ENCODE results near the gene DTX3L. TPM values are rescaled to one million over a fixed set of nuclear protein-coding genes. Genes with fewer than 3 reads are reported as not detected.

Gene DTX3L
- total RNA-seq = 58.0 TPM
- 8.4 TPM for polyA plus RNA-seq (ENCODE audit: insufficient read depth, low read depth, low replicate concordance)
- long read RNA-seq, donor 1 = 0 reads
- long read RNA-seq, donor 2, full-length matches to known transcripts = 1 of 1 reads
- long read RNA-seq, donor 2, partial matches to known transcripts = 0 of 1 reads
- long read RNA-seq, donor 2, other reads (novel, unspliced or antisense) = 0 of 1 reads
- long read RNA-seq, donor 3, full-length matches to known transcripts = 1 of 1 reads
- long read RNA-seq, donor 3, partial matches to known transcripts = 0 of 1 reads
- long read RNA-seq, donor 3, other reads (novel, unspliced or antisense) = 0 of 1 reads
- long read RNA-seq, donor 4 = 0 reads
- long read RNA-seq, donor 5 = 0 reads
- long read RNA-seq, donor 6 = 0 reads
- long read RNA-seq, donor 7, full-length matches to known transcripts = 2 of 12 reads
- long read RNA-seq, donor 7, partial matches to known transcripts = 0 of 12 reads
- long read RNA-seq, donor 7, other reads (novel, unspliced or antisense) = 10 of 12 reads
- long read RNA-seq, donor 8, full-length matches to known transcripts = 1 of 1 reads
- long read RNA-seq, donor 8, partial matches to known transcripts = 0 of 1 reads
- long read RNA-seq, donor 8, other reads (novel, unspliced or antisense) = 0 of 1 reads
- long read RNA-seq, donor 9 = 0 reads
- long read RNA-seq, donor 10 = 0 reads

- DNase-seq = peak; percentile 83 to 95 (median 87)
- Histone ChIP-seq H3K9me3 (ENCODE audit: control insufficient read depth in 2 of 3, insufficient read depth in 1 of 3, low read length in 3 of 3) (no peaks in the 10 kb centered on the region), H3K4me1 (ENCODE audit: control insufficient read depth in 2 of 3, insufficient read depth in 2 of 3, low read depth in 1 of 3, low read length in 3 of 3) (peaks cover 0 to 11% (median 9%) of the 10 kb centered on the region in 3 donors), H3K9ac (ENCODE audit: low read length in 3 of 3) (peak within 1 kb of the TSS; percentile 67 to 88 (median 83)), H3K27ac (ENCODE audit: low read depth in 2 of 2, low read length in 2 of 2) (peak within 1 kb of the TSS; percentile 90 to 98), H3K36me3 (ENCODE audit: control insufficient read depth in 2 of 3, insufficient read depth in 3 of 3, low read length in 3 of 3) (peaks cover 0 to 10% (median 6%) of the 10 kb centered on the region in 3 donors), H3K4me3 (ENCODE audit: low read length in 3 of 3) (peak within 1 kb of the TSS; percentile 71 to 77 (median 73)), H3K27me3 (ENCODE audit: control insufficient read depth, insufficient read depth, low read length) (no peaks in the 10 kb centered on the region)
- no peak for TF ChIP-seq CTCF (IDR thresholded peaks at IDR 0.05; ENCODE audit: borderline replicate concordance, extremely low read depth, insufficient read depth)
- FAIRE-seq = no peak
- intact Hi-C loops (cut with DNase I) = loop anchor here (5.0 kb wide), 1 partner anchor 113 kb away; no protein-coding TSS in a partner anchor
Measured at GRCh38 chr3:122564155-122564912, at the start of gene DTX3L, which contains the start of gene PARP9. Gene DTX3L (plus strand): TSS chr3:122564338. CDS start chr3:122564427, 89 bp downstream. Gene PARP9 (minus strand): TSS chr3:122564300. CDS start chr3:122559620, 4,680 bp downstream.

GRCh38 chr3:122515020-122515468, 49.1 kb upstream of the DTX3L start:
- intact Hi-C loops (cut with DNase I) = no loop called here
- no peak for TF ChIP-seq CTCF (IDR thresholded peaks at IDR 0.05; ENCODE audit: borderline replicate concordance, extremely low read depth, insufficient read depth)
- DNase-seq (no peak), FAIRE-seq (no peak)
- Histone ChIP-seq H3K9ac (ENCODE audit: low read length in 3 of 3) (peak overlapping the region in 1 of 3 donors; percentile 44), H3K4me1 (ENCODE audit: control insufficient read depth in 2 of 3, insufficient read depth in 2 of 3, low read depth in 1 of 3, low read length in 3 of 3) (peaks cover 0 to 3% (median 2%) of the 10 kb centered on the region in 3 donors), H3K4me3 (ENCODE audit: low read length in 3 of 3) (peak overlapping the region; percentile 70 to 87 (median 73)), H3K9me3 (ENCODE audit: control insufficient read depth in 2 of 3, insufficient read depth in 1 of 3, low read length in 3 of 3) (no peaks in the 10 kb centered on the region), H3K27me3 (ENCODE audit: control insufficient read depth, insufficient read depth, low read length) (no peaks in the 10 kb centered on the region), H3K27ac (ENCODE audit: low read depth in 2 of 2, low read length in 2 of 2) (no peak overlapping the region), H3K36me3 (ENCODE audit: control insufficient read depth in 2 of 3, insufficient read depth in 3 of 3, low read length in 3 of 3) (no peaks in the 10 kb centered on the region)

GRCh38 chr3:122515870-122516269, 48.3 kb upstream of the DTX3L start:
- no peak overlapping the region for H3K9ac ChIP-seq (ENCODE audit: low read length in 3 of 3)
- H3K4me3 ChIP-seq (ENCODE audit: low read length in 3 of 3) = no peak overlapping the region
- H3K36me3 ChIP-seq (ENCODE audit: control insufficient read depth in 2 of 3, insufficient read depth in 3 of 3, low read length in 3 of 3) = no peaks in the 10 kb centered on the region
- no peak overlapping the region for H3K27ac ChIP-seq (ENCODE audit: low read depth in 2 of 2, low read length in 2 of 2)
- TF ChIP-seq CTCF (IDR thresholded peaks at IDR 0.05; ENCODE audit: borderline replicate concordance, extremely low read depth, insufficient read depth) = no peak
- FAIRE-seq (no peak), DNase-seq (no peak)
- H3K4me1 ChIP-seq (ENCODE audit: control insufficient read depth in 2 of 3, insufficient read depth in 2 of 3, low read depth in 1 of 3, low read length in 3 of 3) = peaks cover 0 to 3% (median 2%) of the 10 kb centered on the region in 3 donors
- no peaks in the 10 kb centered on the region for H3K27me3 ChIP-seq (ENCODE audit: control insufficient read depth, insufficient read depth, low read length)
- intact Hi-C loops (cut with DNase I) = no loop called here
- no peaks in the 10 kb centered on the region for H3K9me3 ChIP-seq (ENCODE audit: control insufficient read depth in 2 of 3, insufficient read depth in 1 of 3, low read length in 3 of 3)

All from kidney (tissue), 22 donors.